ENCODE measurements around the gene ZBED1.

Gene ZBED1

DNA sequence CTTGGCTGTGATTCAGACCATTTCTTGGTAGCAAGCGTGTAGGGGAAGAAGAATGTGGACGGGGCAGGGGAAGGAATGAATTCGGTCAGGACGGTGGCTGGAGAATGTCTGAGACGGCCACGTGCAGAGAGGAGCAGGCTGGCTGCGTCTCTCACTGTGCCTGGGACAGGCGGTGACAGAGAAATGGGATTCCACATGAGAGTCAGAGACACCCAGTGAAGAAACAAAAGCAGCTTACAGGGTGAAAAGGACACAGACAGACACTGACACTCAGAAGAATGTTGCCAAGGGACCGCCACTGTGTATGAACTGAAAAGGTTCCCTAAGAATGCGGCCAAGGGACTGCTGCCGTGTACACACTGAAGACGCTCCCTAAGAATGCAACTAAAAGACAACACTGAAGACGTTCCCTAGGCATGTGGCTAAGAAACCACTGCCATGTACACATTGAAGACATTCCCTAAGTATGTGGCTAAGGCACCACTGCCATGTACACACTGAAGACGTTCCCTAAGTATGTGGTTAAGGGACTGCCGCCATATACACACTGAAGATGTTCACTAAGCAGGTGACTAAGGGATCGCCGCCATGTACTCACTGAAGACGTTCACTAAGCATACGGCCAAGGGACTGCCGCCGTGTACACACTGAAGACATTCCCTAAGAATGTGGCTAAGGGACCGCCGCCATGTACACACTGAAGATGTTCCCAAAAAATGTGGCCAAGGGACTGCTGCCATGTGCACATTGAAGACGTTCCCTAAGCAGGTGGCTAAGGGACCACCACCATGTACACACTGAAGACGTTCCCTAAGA, 49.1 kb downstream of the ZBED1 start:
- DNase-seq: no peak

DNA sequence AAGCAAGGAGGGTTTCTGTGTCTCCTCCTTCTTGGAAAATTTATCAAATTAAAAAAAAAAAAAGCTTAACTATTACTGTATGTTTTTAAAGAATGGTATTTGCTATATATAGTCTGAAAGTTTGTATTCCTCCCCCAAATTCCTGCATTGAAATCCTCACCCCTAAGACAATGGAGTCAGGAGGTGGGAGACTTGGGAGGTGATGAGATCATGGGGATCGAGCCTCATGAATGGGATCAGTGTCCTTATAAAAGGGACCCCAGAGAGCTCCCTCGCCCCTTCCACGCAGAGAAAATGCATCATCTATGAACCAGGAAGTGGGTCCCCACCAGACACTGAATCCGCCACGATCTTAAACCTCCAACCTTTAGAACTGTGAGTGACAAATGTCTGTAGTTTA, 50.1 kb downstream of the ZBED1 start:
- no peak for DNase-seq

DNA sequence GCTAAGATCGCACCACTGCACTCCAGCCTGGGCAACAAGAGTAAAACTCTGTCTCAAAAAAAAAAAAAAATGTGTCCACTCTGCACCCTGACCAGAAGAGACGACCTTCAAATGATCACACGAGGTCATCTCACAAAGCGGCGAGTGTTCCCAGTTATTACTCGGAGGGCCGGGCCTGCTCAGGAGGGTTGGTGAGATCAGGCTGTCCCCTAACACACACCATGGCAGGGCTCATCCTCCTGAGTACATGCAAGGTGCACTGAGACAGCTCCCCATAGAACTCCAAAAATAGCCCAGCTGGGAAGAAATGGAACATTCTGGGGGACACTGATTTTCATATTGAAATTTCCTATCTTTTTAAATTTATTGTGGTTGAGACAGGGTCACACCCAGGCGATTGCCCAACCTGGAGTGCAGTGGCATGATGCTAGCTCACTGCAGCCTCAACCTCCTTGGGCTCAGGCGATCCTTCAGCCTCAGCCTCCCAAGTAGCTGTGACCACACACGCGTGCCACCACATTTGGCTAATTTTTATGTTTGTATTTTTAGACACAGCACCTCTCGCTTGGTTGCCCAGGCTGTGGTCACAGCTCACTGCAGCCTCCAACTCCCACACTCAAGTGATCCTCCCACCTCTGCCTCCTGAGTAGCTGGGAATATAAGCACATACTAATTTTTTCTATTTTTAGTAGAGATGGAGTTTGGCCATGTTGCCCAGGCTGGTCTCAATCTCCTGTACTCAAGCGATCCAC, 51.5 kb downstream of the ZBED1 start:
- no peak for DNase-seq

DNA sequence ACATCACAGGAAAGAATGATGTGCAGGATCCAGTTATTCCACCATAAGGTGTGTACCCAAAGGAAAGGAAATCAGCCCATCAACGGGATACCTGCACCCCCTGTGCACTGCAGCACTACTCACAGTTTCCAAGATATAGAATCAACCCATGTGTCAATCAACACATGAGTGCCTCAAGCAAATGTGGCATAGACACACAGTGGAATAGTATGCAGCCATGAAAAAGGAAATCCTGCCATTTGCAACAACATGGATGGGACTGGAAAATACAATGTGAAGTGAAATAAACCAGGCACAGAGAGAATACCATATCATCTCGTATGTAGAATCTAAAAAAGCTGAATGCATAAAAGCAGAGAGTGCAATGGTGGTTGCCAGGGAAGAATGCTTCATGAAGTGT, 53.3 kb downstream of the ZBED1 start:
- DNase-seq: no peak

DNA sequence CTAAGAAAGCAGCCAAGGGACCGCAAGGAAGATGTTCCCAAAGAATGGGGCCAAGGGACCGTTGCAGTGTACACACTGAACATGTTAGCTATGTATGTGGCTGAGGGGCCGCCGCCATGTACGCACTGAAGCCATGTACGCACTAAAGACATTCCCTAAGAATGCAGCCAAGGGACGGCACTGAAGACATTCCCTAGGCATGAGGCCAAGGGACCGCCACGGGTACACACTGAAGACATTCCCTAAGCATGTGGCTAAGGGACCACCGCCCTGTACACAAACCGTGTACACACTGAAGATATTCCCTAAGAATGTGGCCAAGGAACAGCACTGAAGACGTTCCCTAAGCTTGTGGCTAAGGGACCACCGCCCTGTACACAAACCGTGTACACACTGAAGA, 54.0 kb downstream of the ZBED1 start:
- no peak for DNase-seq

DNA sequence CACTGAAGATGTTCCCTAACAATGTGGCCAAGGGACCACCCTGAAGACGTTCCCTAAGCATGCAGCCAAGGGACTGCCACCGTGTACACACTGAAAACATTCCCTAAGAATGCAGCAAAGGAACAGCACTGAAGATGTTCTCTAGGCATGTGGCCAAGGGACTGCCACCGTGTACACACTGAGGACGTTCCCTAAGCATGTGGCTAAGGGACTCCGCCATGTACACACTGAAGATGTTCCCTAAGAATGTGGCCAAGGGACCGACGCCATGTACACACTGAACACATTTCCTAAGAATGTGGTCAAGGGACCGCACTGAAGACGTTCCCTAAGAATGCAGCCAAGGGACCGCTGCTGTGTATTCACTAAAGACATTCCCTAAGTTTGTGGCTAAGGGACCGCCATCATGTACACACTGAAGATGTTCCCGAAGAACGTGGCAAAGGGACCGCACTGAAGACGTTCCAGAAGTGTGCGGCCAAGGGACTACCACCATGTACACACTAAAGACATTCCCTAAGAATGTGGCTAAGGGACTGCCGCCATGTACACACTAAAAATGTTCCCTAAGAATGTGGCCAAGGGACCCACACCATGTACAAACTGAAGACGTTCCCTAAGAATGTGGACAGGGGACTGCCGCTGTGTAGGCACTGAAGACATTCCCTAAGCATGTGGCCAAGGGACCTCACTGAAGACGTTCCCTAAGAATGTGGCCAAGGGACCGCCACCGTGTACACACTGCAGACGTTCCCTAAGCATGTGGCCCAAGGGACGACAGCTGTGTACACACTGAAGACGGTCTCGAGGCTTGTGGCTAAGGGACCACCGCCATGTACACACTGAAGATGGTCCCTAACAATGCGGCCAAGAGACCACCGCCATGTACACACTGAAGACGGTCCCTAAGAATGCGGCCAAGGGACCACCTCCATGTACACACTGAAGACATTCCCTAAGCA, 54.8 kb downstream of the ZBED1 start:
- DNase-seq: no peak

DNA sequence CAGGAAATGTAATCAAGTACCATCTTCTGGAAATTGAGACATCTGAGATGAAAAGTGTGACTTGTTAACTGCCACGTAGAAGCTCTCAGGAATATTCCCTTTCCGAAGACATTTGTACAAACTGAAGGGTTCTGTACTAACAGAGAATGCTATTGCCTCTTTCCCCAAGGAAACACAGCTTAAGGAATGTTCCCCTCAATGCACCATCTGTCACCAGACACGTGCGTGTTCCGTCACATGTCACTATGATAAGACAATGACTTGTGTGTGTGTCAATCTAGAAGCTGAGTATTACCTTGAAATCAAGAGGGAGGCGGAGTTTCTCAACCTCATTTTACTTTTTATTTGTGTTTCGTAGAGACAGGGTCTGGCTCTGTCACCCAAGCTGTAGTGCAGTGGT, 58.1 kb downstream of the ZBED1 start:
- DNase-seq: no peak

DNA sequence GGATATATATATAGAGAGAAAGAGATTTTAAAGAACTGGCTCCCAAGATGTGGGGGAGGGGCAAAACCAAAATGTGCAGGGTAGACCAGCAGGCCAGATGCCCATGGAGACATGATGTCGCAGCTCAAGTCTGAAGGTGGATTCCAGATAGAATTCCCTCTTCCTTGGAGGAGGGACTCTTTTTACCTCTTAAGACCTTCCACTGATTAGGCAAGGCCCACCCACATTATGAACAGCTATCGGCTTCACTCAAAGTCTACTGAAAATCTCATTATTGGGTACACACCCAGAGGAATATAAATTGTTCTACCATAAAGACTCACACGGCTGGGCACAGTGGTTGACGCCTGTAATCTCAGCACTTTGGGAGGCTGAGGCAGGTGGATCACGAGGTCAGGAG, 59.3 kb downstream of the ZBED1 start:
- no peak for DNase-seq

DNA sequence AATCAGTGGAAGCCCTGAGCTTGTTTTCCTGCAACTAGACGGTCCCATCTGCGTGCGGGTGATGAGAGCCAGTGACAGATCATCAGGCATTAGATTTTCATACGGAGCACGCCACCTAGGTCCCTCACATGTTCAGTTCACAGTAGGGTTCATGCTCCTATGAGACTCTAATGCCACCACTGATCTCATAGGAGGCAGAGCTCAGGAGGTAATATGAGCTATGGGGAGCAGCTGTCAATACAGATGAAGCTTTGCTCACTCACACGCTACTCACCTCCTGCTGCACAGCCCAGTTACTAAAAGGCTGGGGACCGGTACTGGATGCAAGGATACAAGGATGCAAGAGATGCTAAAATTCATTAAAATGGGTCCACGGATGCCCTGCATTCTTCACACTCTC, 61.2 kb downstream of the ZBED1 start:
- no peak for DNase-seq
